ENCODE results near the gene FUT7.

Gene FUT7

DNA sequence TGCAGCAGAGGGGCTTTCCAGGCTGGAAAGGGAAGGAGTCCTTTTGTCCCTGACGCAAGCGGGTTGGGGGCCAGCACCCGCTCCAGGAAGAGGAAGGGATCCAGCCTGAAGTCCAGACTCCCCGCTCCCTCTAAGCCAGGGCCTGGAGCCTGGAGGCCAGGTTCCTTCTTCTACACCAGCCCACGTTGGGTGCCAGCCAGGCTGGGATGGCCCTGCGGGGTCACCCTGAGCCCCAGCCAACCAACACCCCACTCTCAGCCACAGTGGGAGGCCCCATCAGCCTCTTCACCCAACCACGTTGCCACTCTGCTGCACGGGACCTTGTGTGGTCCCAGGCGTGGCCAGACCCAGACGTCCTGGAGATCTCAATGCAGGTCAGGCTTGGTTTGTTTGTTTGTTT, 970 bp upstream of the FUT7 start:
- no peak for FAIRE-seq

- FAIRE-seq, result no peak
These were observed 1.1 kb downstream of the FUT7 start for GRCh38 chr9:137030538-137031527.

- FAIRE-seq, result no peak
These were observed 1.9 kb downstream of the FUT7 start for GRCh38 chr9:137030006-137030405.

DNA sequence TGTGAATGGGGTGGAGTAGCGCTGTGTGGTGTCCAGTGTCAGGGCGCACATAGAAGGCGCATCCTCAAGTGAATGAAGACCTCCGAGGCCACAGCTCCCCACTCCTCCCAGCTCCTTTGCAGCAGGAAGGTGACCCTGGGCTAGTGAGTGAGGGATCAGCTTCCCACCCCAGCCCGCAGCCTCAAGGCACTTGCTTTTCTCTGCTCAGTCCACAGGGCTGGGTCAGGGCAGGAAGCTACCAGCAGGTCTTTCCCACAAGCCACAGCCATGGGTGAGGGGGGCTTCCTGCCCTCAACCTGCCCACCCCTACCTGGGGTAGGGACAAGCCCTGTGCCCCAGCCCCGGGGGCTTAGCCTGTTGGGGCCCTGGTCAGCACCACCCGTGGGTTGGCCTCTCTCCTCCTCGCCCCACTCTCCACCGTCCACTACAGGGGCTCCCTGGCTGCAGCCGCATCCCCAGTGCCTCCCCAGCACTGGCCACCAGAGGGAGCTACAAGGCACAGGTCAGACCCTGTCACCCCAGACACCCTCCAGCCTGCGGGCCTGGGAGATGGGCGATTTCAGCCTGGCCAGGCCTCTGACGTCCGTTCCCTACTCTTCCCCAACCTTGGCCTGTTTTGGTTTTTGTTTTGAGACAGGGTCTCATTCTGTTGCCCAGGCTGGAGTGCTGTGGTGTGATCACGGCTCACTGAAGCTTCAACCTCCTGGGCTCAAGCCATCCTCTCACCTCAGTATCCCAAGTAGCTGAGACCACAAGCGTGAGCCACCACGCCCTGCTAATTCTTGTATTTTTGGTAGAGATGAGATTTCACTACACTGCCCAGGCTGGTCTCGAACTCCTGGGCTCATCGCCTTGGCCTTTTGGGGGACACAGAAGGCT, 2.6 kb downstream of the FUT7 start:
- no peak for FAIRE-seq

GRCh38 chr9:137028263-137029057, 3.4 kb downstream of the FUT7 start:
- no peak for FAIRE-seq

DNA sequence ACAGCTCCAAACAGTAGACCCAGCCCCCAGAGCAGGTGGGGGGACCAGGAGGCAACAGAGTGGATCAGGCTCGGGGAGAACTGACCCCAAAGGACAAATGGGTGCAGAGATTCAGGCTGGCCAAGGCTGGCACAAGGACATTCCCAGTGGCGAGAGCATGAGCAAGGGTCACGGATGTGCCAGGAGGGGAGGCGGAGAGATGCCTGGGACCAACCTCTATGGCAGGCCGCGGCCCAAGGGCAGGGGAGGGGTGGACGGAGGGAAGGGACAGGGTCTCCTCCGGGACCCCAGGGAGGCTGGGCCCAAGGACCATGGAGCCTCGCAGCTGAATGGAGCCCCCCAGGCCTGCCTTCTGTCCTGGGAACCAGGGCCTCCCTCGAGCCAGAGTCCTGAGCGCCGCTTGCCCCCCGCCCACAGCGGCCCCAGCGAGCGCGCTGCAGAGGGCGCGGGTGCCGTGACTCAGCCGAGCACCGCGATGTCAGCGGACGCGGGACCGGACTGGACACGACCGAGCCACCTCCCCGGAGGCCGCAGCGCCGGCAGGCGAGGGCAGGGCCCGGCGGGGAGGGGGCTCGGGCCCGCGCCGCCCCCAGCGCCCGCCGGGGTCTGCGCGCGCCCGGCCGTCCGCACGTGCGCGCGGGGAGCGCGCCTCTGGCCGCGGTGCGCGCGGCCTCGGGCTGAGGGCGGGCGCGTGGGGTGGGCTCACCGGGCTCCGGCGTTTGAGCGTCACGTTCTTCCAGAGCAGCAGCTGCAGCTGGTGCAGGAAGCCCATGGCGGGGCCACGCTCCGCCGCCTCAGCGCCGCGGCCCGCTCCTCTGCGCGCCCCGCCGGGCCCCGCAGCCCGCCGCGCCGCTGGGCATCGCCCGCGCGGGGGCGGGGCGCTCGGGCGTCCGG, 4.3 kb downstream of the FUT7 start, which contains the start of gene ABCA2:
ABCA2 (minus strand) TSS at position 869 of the 894 bp plus-strand sequence; CDS start at position 772, 97 bp downstream.
- FAIRE-seq, result no peak

- no peak for FAIRE-seq
These were observed 5.1 kb downstream of the FUT7 start for GRCh38 chr9:137026828-137027227.

DNA sequence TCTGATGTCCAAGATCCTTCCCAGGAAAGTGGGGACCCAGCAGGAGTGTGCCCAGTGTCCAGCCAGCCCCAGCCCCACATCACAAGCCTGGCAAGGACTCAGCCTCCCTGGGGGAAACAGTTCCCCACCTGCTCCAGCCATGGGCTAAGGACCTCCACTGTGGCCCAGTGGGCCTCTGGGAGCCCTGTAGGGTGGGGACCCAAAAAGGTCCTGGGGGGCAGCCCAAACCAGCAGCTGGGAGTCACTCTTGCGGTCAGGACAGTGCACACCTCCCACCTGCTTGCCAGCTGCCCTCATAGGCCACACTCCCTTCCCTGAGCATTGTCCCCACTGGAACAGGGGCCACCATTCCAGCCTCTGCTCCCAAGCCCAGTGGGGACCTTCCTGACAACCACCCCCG, 5.5 kb downstream of the FUT7 start:
- FAIRE-seq, result no peak

DNA sequence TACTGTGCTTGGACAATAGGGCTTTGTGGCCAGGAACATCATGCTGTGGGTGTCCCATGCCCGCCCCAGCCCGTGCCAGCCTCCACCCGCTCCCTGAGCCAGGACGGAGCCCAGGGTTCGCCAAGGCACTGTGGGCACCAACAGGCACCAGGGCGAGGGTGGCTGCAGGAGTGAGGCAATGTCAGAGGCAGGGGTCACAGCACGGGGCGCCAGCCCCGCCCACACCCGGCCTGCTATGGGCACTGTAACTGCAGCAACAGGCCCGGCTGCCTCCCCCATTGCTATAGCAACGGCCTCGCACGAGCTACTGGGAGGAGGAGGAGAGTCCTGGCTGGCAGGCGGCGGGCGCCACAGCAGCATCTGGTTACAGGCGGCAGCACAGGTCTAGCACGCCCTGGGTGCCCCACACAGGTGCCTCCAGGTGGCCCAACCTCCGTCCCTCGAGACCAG, 6.3 kb downstream of the FUT7 start:
- FAIRE-seq, result no peak

GRCh38 chr9:137023583-137023991, 8.3 kb downstream of the FUT7 start:
- no peak for FAIRE-seq

GRCh38 chr9:137023157-137023556, 8.7 kb downstream of the FUT7 start:
- FAIRE-seq, result no peak

DNA sequence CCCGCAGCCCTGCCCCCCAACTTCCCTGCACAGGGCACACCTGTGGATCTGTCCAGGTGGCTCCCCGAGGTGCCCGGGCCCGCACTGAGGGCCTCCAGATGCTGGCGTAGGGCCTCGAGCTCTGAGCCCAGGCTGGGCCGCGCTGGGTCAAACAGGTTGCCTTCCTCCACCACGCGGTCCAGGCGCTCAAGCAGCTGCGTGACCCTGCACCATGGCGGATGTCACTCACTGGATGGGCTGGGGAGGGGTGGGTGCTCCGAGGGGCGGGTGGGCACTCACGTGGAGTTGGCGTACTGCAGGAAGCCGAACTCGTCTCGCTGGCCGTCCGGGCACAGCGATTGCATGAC, 9.3 kb downstream of the FUT7 start:
- FAIRE-seq, result no peak

DNA sequence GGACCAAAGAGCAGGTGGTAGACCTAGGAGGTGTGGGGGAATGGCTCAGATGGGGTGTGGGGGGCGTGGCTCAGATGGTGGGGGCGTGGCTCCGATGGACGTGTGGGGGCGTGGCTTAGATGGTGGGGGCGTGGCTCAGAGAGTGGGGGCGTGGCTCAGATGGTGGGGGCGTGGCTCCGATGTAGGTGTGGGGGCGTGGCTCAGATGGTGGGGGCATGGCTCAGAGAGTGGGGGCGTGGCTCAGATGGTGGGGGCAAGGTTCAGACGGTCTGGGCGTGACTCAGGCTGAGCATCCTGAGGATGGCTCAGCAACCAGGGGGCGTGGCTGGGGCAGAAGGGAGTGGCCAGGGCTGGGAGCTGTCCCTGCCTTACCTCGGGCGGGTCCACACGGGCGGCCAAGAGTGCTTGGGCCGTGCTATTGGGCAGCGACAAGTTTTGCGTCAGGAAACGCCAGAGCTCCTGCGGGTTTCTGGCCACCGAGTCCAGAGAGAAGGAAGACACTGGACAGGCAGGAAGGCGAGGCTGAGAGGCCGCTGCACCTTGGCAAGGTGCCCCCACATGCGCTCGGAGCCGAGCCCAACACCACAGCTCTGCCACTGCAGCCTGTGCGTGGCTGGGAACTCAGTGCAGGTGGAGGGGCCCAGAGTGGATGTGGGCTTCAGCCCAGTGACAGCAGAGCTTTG, 9.8 kb downstream of the FUT7 start:
- no peak for FAIRE-seq

GRCh38 chr9:137021568-137021978, 10.3 kb downstream of the FUT7 start:
- FAIRE-seq, result no peak

DNA sequence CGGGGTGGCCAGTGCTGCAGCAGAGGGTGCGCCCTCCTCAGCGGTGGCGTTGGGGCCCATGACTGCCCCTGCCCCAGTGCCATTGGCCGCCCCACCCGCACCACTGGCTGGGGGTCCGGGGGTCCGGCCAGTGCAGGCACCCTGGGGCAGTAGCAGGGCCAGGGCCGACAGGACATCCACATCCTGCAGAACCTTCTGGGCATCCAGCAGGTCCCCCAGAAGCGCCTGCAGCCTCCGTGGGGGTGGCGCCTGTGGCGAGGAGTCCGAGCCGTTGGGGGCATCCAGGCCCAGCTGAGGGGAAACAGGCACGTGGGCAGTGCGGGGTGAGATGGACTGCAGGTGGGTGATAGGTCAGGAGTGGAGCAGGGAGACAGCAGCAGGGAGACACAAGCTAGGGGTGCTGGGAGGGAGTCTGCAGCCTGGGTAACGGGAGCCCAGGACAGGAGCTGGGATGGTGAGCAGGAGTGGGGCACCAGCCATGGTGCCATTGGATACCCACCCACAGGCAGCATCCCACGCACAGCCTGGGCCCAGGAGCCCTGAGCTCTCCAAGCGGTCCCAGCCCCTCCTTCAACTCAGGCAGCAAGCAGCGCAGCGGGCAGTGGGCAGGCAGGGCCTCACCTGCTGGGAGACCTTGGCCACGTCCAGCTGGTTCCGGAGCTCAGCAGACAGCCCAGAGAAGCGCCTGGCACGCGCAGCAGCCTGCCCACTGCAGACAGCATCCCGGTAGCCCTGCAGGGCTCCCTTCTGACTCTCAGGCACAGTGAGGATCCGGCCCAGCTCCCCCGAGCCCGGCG, 10.9 kb downstream of the FUT7 start:
- FAIRE-seq, result no peak

GRCh38 chr9:137019891-137020683, 11.8 kb downstream of the FUT7 start:
- no peak for FAIRE-seq

- FAIRE-seq, result no peak
These were observed 12.9 kb downstream of the FUT7 start for GRCh38 chr9:137018761-137019559.

GRCh38 chr9:137017791-137018497, 13.9 kb downstream of the FUT7 start:
- no peak for FAIRE-seq
